ENCODE data around the gene TCP11. TPM values are rescaled to one million over a fixed set of nuclear protein-coding genes. Genes with fewer than 3 reads are reported as not detected.

TCP11 gene
- total and polyA plus RNA-seq, 2 of the 13 experiments (the other 11 are each of a cell fraction or from before 2014, with no cell fraction given): 0.04 TPM; not detected in 1

- no peak for TF ChIP-seq ZBED4 (CRISPR knock-in tag; IDR thresholded peaks at IDR 0.05; ENCODE audit: borderline replicate concordance)
- no peak for TF ChIP-seq ZNF841 (CRISPR knock-in tag; IDR thresholded peaks at IDR 0.05; ENCODE audit: borderline replicate concordance)
- TF ChIP-seq ZNF354B (CRISPR knock-in tag; IDR thresholded peaks at IDR 0.05): no peak
- TF ChIP-seq SIX1 (CRISPR knock-in tag; IDR thresholded peaks at IDR 0.05; ENCODE audit: borderline replicate concordance): no peak
- TF ChIP-seq, protein P1, sequence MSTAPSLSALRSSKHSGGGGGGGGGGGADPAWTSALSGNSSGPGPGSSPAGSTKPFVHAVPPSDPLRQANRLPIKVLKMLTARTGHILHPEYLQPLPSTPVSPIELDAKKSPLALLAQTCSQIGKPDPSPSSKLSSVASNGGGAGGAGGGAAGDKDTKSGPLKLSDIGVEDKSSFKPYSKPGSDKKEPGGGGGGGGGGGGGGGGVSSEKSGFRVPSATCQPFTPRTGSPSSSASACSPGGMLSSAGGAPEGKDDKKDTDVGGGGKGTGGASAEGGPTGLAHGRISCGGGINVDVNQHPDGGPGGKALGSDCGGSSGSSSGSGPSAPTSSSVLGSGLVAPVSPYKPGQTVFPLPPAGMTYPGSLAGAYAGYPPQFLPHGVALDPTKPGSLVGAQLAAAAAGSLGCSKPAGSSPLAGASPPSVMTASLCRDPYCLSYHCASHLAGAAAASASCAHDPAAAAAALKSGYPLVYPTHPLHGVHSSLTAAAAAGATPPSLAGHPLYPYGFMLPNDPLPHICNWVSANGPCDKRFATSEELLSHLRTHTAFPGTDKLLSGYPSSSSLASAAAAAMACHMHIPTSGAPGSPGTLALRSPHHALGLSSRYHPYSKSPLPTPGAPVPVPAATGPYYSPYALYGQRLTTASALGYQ (CRISPR knock-in tag; IDR thresholded peaks at IDR 0.05): no peak
- no peak for TF ChIP-seq ZFP36 (IDR thresholded peaks at IDR 0.05; ENCODE audit: borderline replicate concordance, low read depth, low read length, partially characterized antibody)
- TF ChIP-seq MBD4 (IDR thresholded peaks at IDR 0.05; ENCODE audit: borderline replicate concordance, low read length): no peak
- no peak for TF ChIP-seq DDIT3 (CRISPR knock-in tag; IDR thresholded peaks at IDR 0.05)
- no peak for TF ChIP-seq ZSCAN12 (CRISPR knock-in tag; IDR thresholded peaks at IDR 0.05)
These were observed 5.9 kb upstream of the TCP11 start (continued) for GRCh38 chr6:35147026-35147425.

Measured in HepG2 (cell line).